Measurements from ENCODE around the gene CERK. TPM values are rescaled to one million over a fixed set of nuclear protein-coding genes. Genes with fewer than 3 reads are reported as not detected.

The CERK gene
- total and polyA plus RNA-seq, 9 of the 15 experiments (the other 6 are each of a cell fraction or from before 2014, with no cell fraction given) = 1.1 to 14.9 (median 8.7) TPM

GRCh38 chr22:46754110-46754799 is 16.2 kb upstream of the CERK start (continued):
- no peak for TF ChIP-seq ELK3 (CRISPR knock-in tag; IDR thresholded peaks at IDR 0.05)
- TF ChIP-seq CHD2 (IDR thresholded peaks at IDR 0.05; ENCODE audit: low read depth, low read length) = no peak
- TF ChIP-seq GABPA (tag; conservative IDR thresholded peaks at IDR 0.05; ENCODE audit: low read depth) = peak; percentile 86
- no peak for TF ChIP-seq ZSCAN32 (CRISPR knock-in tag; IDR thresholded peaks at IDR 0.05)
- TF ChIP-seq ARHGAP35 (IDR thresholded peaks at IDR 0.05; ENCODE audit: partially characterized antibody) = no peak
- peak; percentile 74 for TF ChIP-seq ETV1 (tag; conservative IDR thresholded peaks at IDR 0.05; ENCODE audit: low read depth)
- TF ChIP-seq KDM4B (IDR thresholded peaks at IDR 0.05; ENCODE audit: borderline replicate concordance in 2 of 2, low read depth in 1 of 2) = no peak
- TF ChIP-seq TCF3 (CRISPR knock-in tag; IDR thresholded peaks at IDR 0.05) = peak; percentile 66
- TF ChIP-seq TAF15 (IDR thresholded peaks at IDR 0.05; ENCODE audit: low read depth, low read length) = no peak
- TF ChIP-seq ZBTB33 (CRISPR knock-in tag; IDR thresholded peaks at IDR 0.05) = no peak
- peak; percentile 75 for TF ChIP-seq NCOR1 (IDR thresholded peaks at IDR 0.05)
- peak; percentile 34 for TF ChIP-seq TAF1 (IDR thresholded peaks at IDR 0.05; ENCODE audit: control insufficient read depth, extremely low read depth, insufficient read depth, low read length, severe bottlenecking)
- no peak for TF ChIP-seq PATZ1 (CRISPR knock-in tag; IDR thresholded peaks at IDR 0.05; ENCODE audit: borderline replicate concordance)
- TF ChIP-seq ZNF668 (CRISPR knock-in tag; IDR thresholded peaks at IDR 0.05) = no peak
- TF ChIP-seq ARID1B (IDR thresholded peaks at IDR 0.05) = peak; percentile 74
- no peak for TF ChIP-seq GATAD2A (IDR thresholded peaks at IDR 0.05)
- peak; percentile 55 for TF ChIP-seq POLR2B (IDR thresholded peaks at IDR 0.05; ENCODE audit: low read depth, partially characterized antibody)
- TF ChIP-seq PKNOX1 (IDR thresholded peaks at IDR 0.05) = peak; percentile 92
- TF ChIP-seq CEBPB (tag; IDR thresholded peaks at IDR 0.05) = no peak
- TF ChIP-seq FOXA3 (CRISPR knock-in tag; conservative IDR thresholded peaks at IDR 0.05 in 1 of 2, IDR thresholded peaks at IDR 0.05 in 1 of 2) = 0 out of 4 replicates have a peak, but pooled peaks of 1 of the 2 experiments have one; percentile 39
- TF ChIP-seq POU5F1 (IDR thresholded peaks at IDR 0.05; ENCODE audit: borderline replicate concordance, low read depth, low read length, partially characterized antibody) = no peak
- TF ChIP-seq RNF2 (IDR thresholded peaks at IDR 0.05) = no peak
